Neutrophil (primary cell): ENCODE results near the gene TBC1D30.

ENCODE experiments used
- H3K27ac ChIP-seq: fragments of 200-600 bp; sonication (generic); 2 replicates; pipeline ENCODE4 v1.5.1; 2016; ENCODE audit warnings: mild to moderate bottlenecking, moderate library complexity
- H3K27me3 ChIP-seq: fragments of 200-600 bp; sonication (generic); 2 replicates; pipeline ENCODE4 v1.6.0; 2016; ENCODE audit warnings: mild to moderate bottlenecking
- H3K36me3 ChIP-seq: fragments of 200-600 bp; sonication (generic); 2 replicates; pipeline ENCODE4 v1.5.1; 2017
- H3K4me1 ChIP-seq, 2 experiments: fragments of 200-600 bp in 1 of 2; sonication (generic) in 1 of 2; 1 replicate in 1 of 2; 2 replicates in 1 of 2; pipeline versions ENCODE4 v1.5.1 to v1.6.1; 2013 to 2016; ENCODE audit warnings: low read depth in 1 of 2, low read length in 1 of 2, mild to moderate bottlenecking in 1 of 2, moderate library complexity in 1 of 2; ENCODE audit not compliant: control insufficient read depth in 1 of 2, insufficient read depth in 1 of 2
- H3K4me3 ChIP-seq, 2 experiments: fragments of 200-600 bp in 1 of 2; sonication (generic) in 1 of 2; 1 replicate in 1 of 2; 2 replicates in 1 of 2; pipeline ENCODE4 v1.5.1; 2013 to 2016; ENCODE audit warnings: low read depth in 1 of 2, low read length in 1 of 2, mild to moderate bottlenecking in 1 of 2, moderate library complexity in 1 of 2
- H3K9me3 ChIP-seq: fragments of 200-600 bp; sonication (generic); 2 replicates; pipeline ENCODE4 v1.5.1; 2016
- TF ChIP-seq, protein P1 (sequence below): fragments of 200-600 bp; sonication (generic); IDR thresholded peaks from 2 replicates; pipeline ENCODE4 v1.5.1; 2016; ENCODE audit warnings: antibody characterized with exemption

TBC1D30 gene

DNA sequence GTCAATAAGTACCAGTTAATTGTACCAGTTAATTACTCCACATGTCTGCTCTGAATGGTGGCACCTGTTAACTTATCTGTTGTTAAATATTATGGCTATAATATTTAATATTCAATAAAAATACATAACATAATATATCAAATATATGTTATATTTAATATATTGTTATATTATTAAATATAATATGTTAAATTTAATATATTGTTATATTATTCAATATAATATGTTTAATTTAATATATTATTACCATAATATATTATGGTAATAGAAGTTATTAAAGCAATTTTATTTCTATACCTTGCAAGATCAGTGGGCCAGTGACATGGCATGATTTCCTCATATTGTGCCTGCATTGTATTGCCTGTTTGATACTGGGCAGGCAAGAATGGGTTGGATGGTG is 98.4 kb downstream of the TBC1D30 start:
- Histone ChIP-seq H3K4me3 (no peak overlapping the region), H3K36me3 (no peaks in the 10 kb centered on the region), H3K27me3 (peaks cover 71% of the 10 kb centered on the region), H3K27ac (no peak overlapping the region), H3K4me1 (no peaks in the 10 kb centered on the region), H3K9me3 (no peaks in the 10 kb centered on the region)
- TF ChIP-seq, protein P1, sequence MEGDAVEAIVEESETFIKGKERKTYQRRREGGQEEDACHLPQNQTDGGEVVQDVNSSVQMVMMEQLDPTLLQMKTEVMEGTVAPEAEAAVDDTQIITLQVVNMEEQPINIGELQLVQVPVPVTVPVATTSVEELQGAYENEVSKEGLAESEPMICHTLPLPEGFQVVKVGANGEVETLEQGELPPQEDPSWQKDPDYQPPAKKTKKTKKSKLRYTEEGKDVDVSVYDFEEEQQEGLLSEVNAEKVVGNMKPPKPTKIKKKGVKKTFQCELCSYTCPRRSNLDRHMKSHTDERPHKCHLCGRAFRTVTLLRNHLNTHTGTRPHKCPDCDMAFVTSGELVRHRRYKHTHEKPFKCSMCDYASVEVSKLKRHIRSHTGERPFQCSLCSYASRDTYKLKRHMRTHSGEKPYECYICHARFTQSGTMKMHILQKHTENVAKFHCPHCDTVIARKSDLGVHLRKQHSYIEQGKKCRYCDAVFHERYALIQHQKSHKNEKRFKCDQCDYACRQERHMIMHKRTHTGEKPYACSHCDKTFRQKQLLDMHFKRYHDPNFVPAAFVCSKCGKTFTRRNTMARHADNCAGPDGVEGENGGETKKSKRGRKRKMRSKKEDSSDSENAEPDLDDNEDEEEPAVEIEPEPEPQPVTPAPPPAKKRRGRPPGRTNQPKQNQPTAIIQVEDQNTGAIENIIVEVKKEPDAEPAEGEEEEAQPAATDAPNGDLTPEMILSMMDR = no peak

DNA sequence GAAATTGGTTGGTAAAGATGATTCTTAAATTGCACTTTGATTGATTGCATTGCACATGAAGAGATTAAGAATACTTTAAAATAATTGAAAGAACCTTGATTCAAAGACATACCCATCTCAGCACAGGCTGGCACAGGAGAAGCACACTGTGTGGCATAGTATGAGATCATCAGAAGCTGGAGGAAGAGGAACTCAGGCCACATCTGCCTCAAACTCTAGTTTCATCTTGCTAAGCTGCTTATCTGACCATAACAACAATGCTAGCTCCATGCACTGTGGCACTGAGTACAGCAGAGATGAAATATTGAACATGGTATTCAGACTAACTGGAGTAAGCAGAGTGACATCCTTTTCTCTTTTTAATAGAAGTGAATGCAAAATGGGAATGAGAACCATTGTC is 99.1 kb downstream of the TBC1D30 start:
- TF ChIP-seq, protein P1 = no peak
- Histone ChIP-seq H3K9me3 (no peaks in the 10 kb centered on the region), H3K27me3 (peaks cover 71% of the 10 kb centered on the region), H3K36me3 (no peaks in the 10 kb centered on the region), H3K4me1 (no peaks in the 10 kb centered on the region), H3K27ac (no peak overlapping the region), H3K4me3 (no peak overlapping the region)
